ENCODE measurements around the gene DEF6.

DEF6 gene

GRCh38 chr6:35294308-35294945 is 3.2 kb upstream of the DEF6 start:
- H3K4me3 ChIP-seq, result no peak overlapping the region
- peak; percentile 32 for TF ChIP-seq CTCF (IDR thresholded peaks at IDR 0.05)
- H3K27ac ChIP-seq, result no peak overlapping the region
- DNase-seq (ENCODE audit: low spot score), result no peak

GRCh38 chr6:35295036-35295435 is 2.6 kb upstream of the DEF6 start:
- no peak overlapping the region for H3K27ac ChIP-seq

GRCh38 chr6:35295521-35296315 is 1.9 kb upstream of the DEF6 start:
- Histone ChIP-seq H3K4me3 (no peak overlapping the region), H3K27ac (no peak overlapping the region)
- TF ChIP-seq CTCF (IDR thresholded peaks at IDR 0.05), result no peak
- no peak for DNase-seq (ENCODE audit: low spot score)

More at GRCh38 chr6:35295036-35295435, 2.6 kb upstream of the DEF6 start:
- no peak overlapping the region for H3K4me3 ChIP-seq
- no peak for TF ChIP-seq CTCF (IDR thresholded peaks at IDR 0.05)
- no peak for DNase-seq (ENCODE audit: low spot score)

GRCh38 chr6:35296931-35297600 is 552 bp upstream of the DEF6 start:
- Histone ChIP-seq H3K27ac (peak overlapping the region in 1 of 2 donors; percentile 62), H3K4me3 (peak overlapping the region; percentile 65)
- TF ChIP-seq CTCF (IDR thresholded peaks at IDR 0.05), result no peak
- no peak for DNase-seq (ENCODE audit: low spot score)

- DNase-seq (ENCODE audit: low spot score), result no peak
- H3K4me3 ChIP-seq, result peak overlapping the region; percentile 65
- TF ChIP-seq CTCF (IDR thresholded peaks at IDR 0.05), result no peak
- peak overlapping the region in 1 of 2 donors; percentile 62 for H3K27ac ChIP-seq
These were observed 1.1 kb downstream of the DEF6 start for GRCh38 chr6:35298625-35299140.

GRCh38 chr6:35299674-35300073 is 2.1 kb downstream of the DEF6 start:
- TF ChIP-seq CTCF (IDR thresholded peaks at IDR 0.05), result no peak
- Histone ChIP-seq H3K4me3 (no peak overlapping the region), H3K27ac (peak overlapping the region in 1 of 2 donors; percentile 12)
- no peak for DNase-seq (ENCODE audit: low spot score)

All from coronary artery (tissue), 2 donors.